Testis (tissue), 3 donors: Measurements from ENCODE around the gene ANKRD27. TPM values are rescaled to one million over a fixed set of nuclear protein-coding genes. Genes with fewer than 3 reads are reported as not detected.
"Not testable (repeated sequence)": the region's sequence is repeated elsewhere in the genome, so short reads cannot be mapped to it uniquely, and the experiment has no call there.

ENCODE experiments used
- DNase-seq: peaks from one replicate; pipeline ENCODE4 v3.0.0-alpha.2; 2019
- H3K27ac ChIP-seq, 2 donors: fragments of 200-600 bp; sonication (generic); one replicate each; pipeline ENCODE4 v1.5.1; 2019
- H3K27me3 ChIP-seq: fragments of 200-600 bp; sonication (generic); one replicate; pipeline ENCODE4 v1.5.1; 2019
- H3K36me3 ChIP-seq: fragments of 200-600 bp; sonication (generic); one replicate; pipeline ENCODE4 v1.5.1; 2017; ENCODE audit warnings: low read depth; ENCODE audit errors: missing control alignments
- H3K4me1 ChIP-seq: fragments of 200-600 bp; sonication (generic); one replicate; pipeline ENCODE4 v1.5.1; 2019
- H3K4me3 ChIP-seq, 2 donors: fragments of 200-600 bp; sonication (generic); one replicate each; pipeline ENCODE4 v1.5.1; 2017 to 2019
- H3K9me3 ChIP-seq: fragments of 200-600 bp; sonication (generic); one replicate; pipeline ENCODE4 v1.5.1; 2017
- POLR2A ChIP-seq: fragments of 450-650 bp; IDR thresholded peaks from one replicate; pipeline ENCODE4 v1.6.1; 2017; ENCODE audit warnings: antibody characterized with exemption, mild to moderate bottlenecking, moderate library complexity
- WGBS, 2 donors: methylation state at CpG; one replicate each; pipeline ENCODE4 v1.1.5; 2018; 5-methylcytosine and 5-hydroxymethylcytosine counted together
- intact Hi-C: fragments of 100-400 bp; cut with DNase I; formaldehyde crosslinking; loops from one replicate; pipeline ENCODE4 v1.15.1; 2023; ENCODE audit warnings: low total_unique reads
- polyA plus RNA-seq: library from polyadenylated mRNA; stranded (reverse); fragments of 350-450 nt; fragmentation: Illumina TruSeq; extraction: RNeasy Lipid Tissue Mini Kit (QIAGEN cat#74804); gene quantifications from one replicate; pipeline ENCODE4 v1.2.3, GENCODE V29; 2014; ENCODE audit warnings: low read depth, low replicate concordance; ENCODE audit not compliant: insufficient read depth
- total RNA-seq, 2 donors: library from RNA; depleted of rRNA; stranded (reverse); fragments of >200 nt; gene quantifications; one replicate each; pipeline ENCODE4 v1.2.3, GENCODE V29; 2016
- TF ChIP-seq, protein P1 (sequence below), 3 experiments: fragments of 450-650 bp in 2 of 3; fragments of 200-600 bp in 1 of 3; sonication (generic) in 1 of 3; IDR thresholded peaks; one replicate each; pipeline ENCODE4 v1.5.1; 2016 to 2019; ENCODE audit warnings: antibody characterized with exemption in 3 of 3, mild to moderate bottlenecking in 2 of 3, moderate library complexity in 1 of 3

Gene ANKRD27
- total and polyA plus RNA-seq, 3 donors from 2014 or later, result 34.6 to 54.4 (median 45.8) TPM

- intact Hi-C loops, result no loop called here
- TF ChIP-seq, protein P1, sequence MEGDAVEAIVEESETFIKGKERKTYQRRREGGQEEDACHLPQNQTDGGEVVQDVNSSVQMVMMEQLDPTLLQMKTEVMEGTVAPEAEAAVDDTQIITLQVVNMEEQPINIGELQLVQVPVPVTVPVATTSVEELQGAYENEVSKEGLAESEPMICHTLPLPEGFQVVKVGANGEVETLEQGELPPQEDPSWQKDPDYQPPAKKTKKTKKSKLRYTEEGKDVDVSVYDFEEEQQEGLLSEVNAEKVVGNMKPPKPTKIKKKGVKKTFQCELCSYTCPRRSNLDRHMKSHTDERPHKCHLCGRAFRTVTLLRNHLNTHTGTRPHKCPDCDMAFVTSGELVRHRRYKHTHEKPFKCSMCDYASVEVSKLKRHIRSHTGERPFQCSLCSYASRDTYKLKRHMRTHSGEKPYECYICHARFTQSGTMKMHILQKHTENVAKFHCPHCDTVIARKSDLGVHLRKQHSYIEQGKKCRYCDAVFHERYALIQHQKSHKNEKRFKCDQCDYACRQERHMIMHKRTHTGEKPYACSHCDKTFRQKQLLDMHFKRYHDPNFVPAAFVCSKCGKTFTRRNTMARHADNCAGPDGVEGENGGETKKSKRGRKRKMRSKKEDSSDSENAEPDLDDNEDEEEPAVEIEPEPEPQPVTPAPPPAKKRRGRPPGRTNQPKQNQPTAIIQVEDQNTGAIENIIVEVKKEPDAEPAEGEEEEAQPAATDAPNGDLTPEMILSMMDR (IDR thresholded peaks at IDR 0.05), result no peak
- TF ChIP-seq POLR2A, result no peak
- Histone ChIP-seq H3K9me3 (no peaks in the 10 kb centered on the region), H3K4me3 (no peak overlapping the region), H3K27me3 (no peaks in the 10 kb centered on the region), H3K36me3 (no peaks in the 10 kb centered on the region), H3K27ac (no peak overlapping the region), H3K4me1 (no peaks in the 10 kb centered on the region)
- no peak for DNase-seq
- WGBS, 2 donors, result 94 to 100% methylated on average over 3 of the region's 3 CpGs
Measured at GRCh38 chr19:32708457-32708856, 33.5 kb upstream of the ANKRD27 start.

GRCh38 chr19:32704006-32704405, 29.0 kb upstream of the ANKRD27 start:
- whole genome bisulfite sequencing, 2 donors, result 97 to 100% methylated on average over 2 of the region's 2 CpGs
- H3K4me3 ChIP-seq, H3K4me1 ChIP-seq, H3K27ac ChIP-seq, H3K9me3 ChIP-seq, H3K36me3 ChIP-seq, DNase-seq, H3K27me3 ChIP-seq, intact Hi-C loops: not testable (repeated sequence)

- no peak for DNase-seq
- WGBS, 2 donors, result 66 to 69% methylated on average over 5 of the region's 5 CpGs
- Histone ChIP-seq H3K27ac (no peak overlapping the region), H3K4me3 (no peak overlapping the region), H3K36me3 (no peaks in the 10 kb centered on the region), H3K4me1 (no peaks in the 10 kb centered on the region), H3K27me3 (no peaks in the 10 kb centered on the region), H3K9me3 (no peaks in the 10 kb centered on the region)
- TF ChIP-seq POLR2A, result no peak
- TF ChIP-seq, protein P1 (IDR thresholded peaks at IDR 0.05), result no peak
- intact Hi-C loops, result no loop called here
Measured at GRCh38 chr19:32702010-32702409, 27.0 kb upstream of the ANKRD27 start.

GRCh38 chr19:32700129-32700528, 25.1 kb upstream of the ANKRD27 start:
- H3K9me3 ChIP-seq, H3K4me1 ChIP-seq, intact Hi-C loops, DNase-seq, H3K27ac ChIP-seq, H3K36me3 ChIP-seq, H3K27me3 ChIP-seq, H3K4me3 ChIP-seq: not testable (repeated sequence)
- 88 to 97% methylated on average over 7 of the region's 7 CpGs for WGBS, 2 donors

DNA sequence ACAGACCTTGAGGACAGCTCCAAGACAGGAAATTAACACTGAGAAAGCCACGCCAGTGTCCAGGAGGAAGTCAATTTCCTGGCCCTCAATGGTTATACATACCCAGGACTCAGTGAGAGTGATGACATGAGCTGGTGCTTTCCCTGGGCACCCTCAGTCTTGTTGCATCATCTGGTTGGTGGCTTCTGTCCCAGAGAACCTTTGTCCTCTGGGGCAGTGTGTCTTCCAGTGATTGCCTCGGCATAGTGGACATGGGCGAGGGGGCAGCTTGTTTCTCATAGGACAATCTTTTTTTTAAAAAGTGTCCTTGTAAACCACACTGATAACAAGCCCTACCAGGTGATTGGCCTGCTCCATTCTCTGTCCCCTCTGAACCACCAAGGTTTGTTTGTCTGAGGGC, 21.8 kb upstream of the ANKRD27 start:
- H3K9me3 ChIP-seq, H3K4me3 ChIP-seq, H3K27ac ChIP-seq, H3K27me3 ChIP-seq, H3K36me3 ChIP-seq, intact Hi-C loops, DNase-seq: not testable (repeated sequence)
- WGBS, 2 donors, result 85 to 93% methylated on average over 3 of the region's 3 CpGs
- H3K4me1 ChIP-seq, result peaks cover 13% of the 10 kb centered on the region

DNA sequence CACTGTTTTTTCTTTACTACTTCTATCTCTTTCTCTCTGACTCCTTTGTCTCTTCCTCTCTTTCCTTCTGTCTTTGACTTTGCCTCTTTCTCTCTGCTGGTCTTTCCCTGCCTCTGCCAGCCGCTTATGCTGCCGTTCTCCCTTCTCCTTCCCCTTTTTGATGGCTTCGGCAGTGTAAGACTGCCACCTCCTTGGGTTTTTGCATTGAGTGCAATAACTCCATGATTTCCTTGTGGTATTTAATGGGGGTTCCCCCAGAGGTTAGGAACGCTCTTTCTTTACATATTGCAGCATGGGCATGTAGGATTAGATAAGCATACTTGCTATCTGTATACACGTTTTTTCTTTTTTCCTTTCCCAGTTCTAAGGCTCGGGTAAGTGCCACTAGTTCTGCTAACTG, 20.5 kb upstream of the ANKRD27 start:
- WGBS, 2 donors, result 69 to 89% methylated on average over 6 of the region's 6 CpGs
- H3K36me3 ChIP-seq, H3K4me3 ChIP-seq, intact Hi-C loops, H3K9me3 ChIP-seq, H3K27ac ChIP-seq, H3K27me3 ChIP-seq, DNase-seq: not testable (repeated sequence)
- peaks cover 18% of the 10 kb centered on the region for H3K4me1 ChIP-seq

- H3K9me3 ChIP-seq, H3K36me3 ChIP-seq, DNase-seq, H3K27me3 ChIP-seq, H3K4me3 ChIP-seq, H3K27ac ChIP-seq, intact Hi-C loops: not testable (repeated sequence)
- WGBS, 2 donors, result 34 to 56% methylated on average over 2 of the region's 2 CpGs
- peaks cover 18% of the 10 kb centered on the region for H3K4me1 ChIP-seq
Measured at GRCh38 chr19:32694851-32695250, 19.9 kb upstream of the ANKRD27 start.

GRCh38 chr19:32694316-32694715, 19.3 kb upstream of the ANKRD27 start:
- DNase-seq, H3K4me3 ChIP-seq, H3K27me3 ChIP-seq, H3K36me3 ChIP-seq, H3K27ac ChIP-seq, intact Hi-C loops, H3K9me3 ChIP-seq: not testable (repeated sequence)
- peaks cover 18% of the 10 kb centered on the region for H3K4me1 ChIP-seq
- 76 to 82% methylated on average over 2 of the region's 2 CpGs for WGBS, 2 donors

GRCh38 chr19:32693151-32694108, 18.4 kb upstream of the ANKRD27 start:
- intact Hi-C loops, H3K27ac ChIP-seq, H3K36me3 ChIP-seq, H3K9me3 ChIP-seq, H3K27me3 ChIP-seq: not testable (repeated sequence)
- H3K4me3 ChIP-seq, result peak overlapping the region in 1 of 2 donors; percentile 74
- peak; percentile 46 for DNase-seq
- 85 to 90% methylated on average over 20 of the region's 20 CpGs for WGBS, 2 donors
- peaks cover 18% of the 10 kb centered on the region for H3K4me1 ChIP-seq
